WERI-Rb-1 (cell line): ENCODE measurements around the gene ADGRD2.
A peak's percentile ranks its signal among the peaks of the same experiment; 100 is the strongest.

Experiments
- DNase-seq: peaks from one replicate; pipeline ENCODE4 v3.0.0-alpha.2; 2020
- H3K27ac ChIP-seq: fragments of 250-450 bp; sonication (Bioruptor Pico); 2 replicates; pipeline ENCODE4 v1.5.1; 2020; ENCODE audit warnings: mild to moderate bottlenecking, moderate library complexity
- H3K27me3 ChIP-seq: fragments of 250-450 bp; sonication (Bioruptor Pico); 2 replicates; pipeline ENCODE4 v1.5.1; 2021; ENCODE audit warnings: mild to moderate bottlenecking, low read depth, moderate library complexity; ENCODE audit not compliant: insufficient read depth, severe bottlenecking
- H3K36me3 ChIP-seq: fragments of 250-450 bp; sonication (Bioruptor Pico); 2 replicates; pipeline ENCODE4 v1.5.1; 2020; ENCODE audit warnings: mild to moderate bottlenecking, moderate library complexity
- H3K4me3 ChIP-seq: 2 replicates; pipeline ENCODE4 v1.5.1; 2011; ENCODE audit warnings: low read depth, mild to moderate bottlenecking, control low read depth, low read length
- H3K9me3 ChIP-seq: fragments of 250-450 bp; sonication (Bioruptor Pico); 2 replicates; pipeline ENCODE4 v1.5.1; 2021; ENCODE audit warnings: mild to moderate bottlenecking, moderate library complexity; ENCODE audit not compliant: severe bottlenecking
- TF ChIP-seq, protein P1 (sequence below): IDR thresholded peaks from 2 replicates; pipeline ENCODE4 v1.5.1; 2011; ENCODE audit warnings: low read depth, mild to moderate bottlenecking, control low read depth, inconsistent platforms, low read length

ADGRD2 gene

DNA sequence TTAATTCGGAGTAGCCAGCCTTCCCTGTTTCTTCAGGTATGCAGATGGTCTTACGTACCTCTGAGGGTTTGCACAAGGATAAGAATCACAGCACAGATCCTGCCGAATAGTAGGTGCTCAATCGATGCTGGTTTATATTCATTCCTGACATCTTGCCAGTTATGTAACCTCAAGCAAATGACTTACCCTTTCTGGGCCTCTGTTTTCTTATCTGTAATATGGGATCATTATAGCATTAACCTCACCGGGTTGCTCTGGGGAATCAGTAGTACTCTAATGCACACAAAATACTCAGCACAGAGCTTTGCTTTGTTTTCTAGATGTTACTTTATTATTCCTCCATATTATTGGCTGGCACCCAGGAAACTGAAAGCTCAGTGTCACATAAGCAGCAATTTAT, 64.6 kb downstream of the ADGRD2 start:
- TF ChIP-seq, protein P1, sequence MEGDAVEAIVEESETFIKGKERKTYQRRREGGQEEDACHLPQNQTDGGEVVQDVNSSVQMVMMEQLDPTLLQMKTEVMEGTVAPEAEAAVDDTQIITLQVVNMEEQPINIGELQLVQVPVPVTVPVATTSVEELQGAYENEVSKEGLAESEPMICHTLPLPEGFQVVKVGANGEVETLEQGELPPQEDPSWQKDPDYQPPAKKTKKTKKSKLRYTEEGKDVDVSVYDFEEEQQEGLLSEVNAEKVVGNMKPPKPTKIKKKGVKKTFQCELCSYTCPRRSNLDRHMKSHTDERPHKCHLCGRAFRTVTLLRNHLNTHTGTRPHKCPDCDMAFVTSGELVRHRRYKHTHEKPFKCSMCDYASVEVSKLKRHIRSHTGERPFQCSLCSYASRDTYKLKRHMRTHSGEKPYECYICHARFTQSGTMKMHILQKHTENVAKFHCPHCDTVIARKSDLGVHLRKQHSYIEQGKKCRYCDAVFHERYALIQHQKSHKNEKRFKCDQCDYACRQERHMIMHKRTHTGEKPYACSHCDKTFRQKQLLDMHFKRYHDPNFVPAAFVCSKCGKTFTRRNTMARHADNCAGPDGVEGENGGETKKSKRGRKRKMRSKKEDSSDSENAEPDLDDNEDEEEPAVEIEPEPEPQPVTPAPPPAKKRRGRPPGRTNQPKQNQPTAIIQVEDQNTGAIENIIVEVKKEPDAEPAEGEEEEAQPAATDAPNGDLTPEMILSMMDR = no peak
- Histone ChIP-seq H3K36me3 (peaks cover 8% of the 10 kb centered on the region; the same call in 1 of the 2 replicates), H3K4me3 (no peak overlapping the region), H3K27ac (peak overlapping the region; percentile 72), H3K9me3 (no peaks in the 10 kb centered on the region), H3K27me3 (no peaks in the 10 kb centered on the region)
- DNase-seq = no peak

DNA sequence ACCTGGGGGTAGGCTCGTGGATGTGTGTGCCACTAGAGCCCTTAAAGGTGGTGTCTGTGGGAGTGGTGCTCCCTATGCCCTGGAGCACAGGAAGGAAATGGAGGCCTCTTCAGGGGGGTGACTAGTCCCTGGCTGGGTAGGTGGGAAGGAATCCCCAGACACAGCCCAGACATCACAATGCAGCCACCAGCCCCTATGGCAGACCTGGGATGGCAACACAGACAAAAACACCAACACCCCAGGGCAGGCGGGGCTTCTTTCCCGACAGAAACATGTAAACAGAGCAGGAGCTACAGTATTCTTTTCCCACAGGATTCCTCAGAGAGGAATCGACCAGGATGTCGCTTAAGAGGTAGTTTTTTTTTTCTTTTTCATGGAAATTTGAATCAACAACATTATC, 67.3 kb downstream of the ADGRD2 start:
- DNase-seq = no peak

DNA sequence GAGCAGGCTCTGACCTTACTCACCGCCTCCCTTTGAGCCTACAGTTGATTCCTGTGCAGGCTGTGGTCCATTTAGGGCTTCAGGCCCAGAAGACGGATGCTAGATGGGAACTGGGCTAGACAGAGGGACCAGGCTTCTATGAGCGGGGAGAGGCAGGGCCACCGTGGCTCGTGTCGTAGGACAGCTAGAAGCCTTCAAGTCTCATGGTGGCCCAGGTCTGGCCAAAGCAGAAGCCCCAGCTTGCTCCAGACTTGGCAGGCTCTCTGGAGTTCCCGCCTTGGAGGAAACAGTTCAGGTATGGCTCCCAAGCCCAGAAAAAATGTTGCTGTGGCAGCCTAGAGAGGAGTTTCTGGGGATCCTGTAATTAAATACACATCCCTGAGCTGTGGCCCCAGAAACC, 67.9 kb downstream of the ADGRD2 start:
- Histone ChIP-seq H3K9me3 (no peaks in the 10 kb centered on the region), H3K27me3 (no peaks in the 10 kb centered on the region), H3K36me3 (peaks cover 28% of the 10 kb centered on the region), H3K4me3 (no peak overlapping the region), H3K27ac (no peak overlapping the region)
- DNase-seq = no peak
- TF ChIP-seq, protein P1 = no peak

More for the DNA sequence above, 67.3 kb downstream of the ADGRD2 start:
- Histone ChIP-seq H3K27me3 (no peaks in the 10 kb centered on the region), H3K9me3 (no peaks in the 10 kb centered on the region), H3K4me3 (no peak overlapping the region), H3K36me3 (peaks cover 28% of the 10 kb centered on the region), H3K27ac (no peak overlapping the region)
- TF ChIP-seq, protein P1 = no peak

DNA sequence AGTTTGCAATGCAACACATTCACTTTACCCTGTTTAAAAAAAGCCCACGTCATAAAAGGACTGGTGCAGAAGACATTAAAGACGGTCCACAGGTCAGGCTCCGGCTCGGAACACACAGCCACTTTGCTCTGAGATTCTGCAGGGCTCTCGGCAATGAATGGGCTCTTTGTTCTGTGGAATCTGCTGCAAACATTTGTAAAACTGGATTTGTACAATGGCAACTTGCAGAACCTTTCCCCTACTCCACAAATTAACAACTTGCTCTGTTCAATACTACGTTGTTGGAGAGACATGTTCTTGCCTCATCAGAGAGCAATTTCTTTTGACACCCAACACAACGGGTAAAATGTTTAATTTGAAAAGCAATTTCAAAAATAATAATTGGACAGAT, 70.0 kb downstream of the ADGRD2 start:
- H3K4me3 ChIP-seq = no peak overlapping the region
- no peaks in the 10 kb centered on the region for H3K27me3 ChIP-seq
- DNase-seq = no peak
- H3K9me3 ChIP-seq = no peaks in the 10 kb centered on the region
- H3K27ac ChIP-seq = no peak overlapping the region
- H3K36me3 ChIP-seq = peaks cover 36% of the 10 kb centered on the region
- TF ChIP-seq, protein P1 = no peak

DNA sequence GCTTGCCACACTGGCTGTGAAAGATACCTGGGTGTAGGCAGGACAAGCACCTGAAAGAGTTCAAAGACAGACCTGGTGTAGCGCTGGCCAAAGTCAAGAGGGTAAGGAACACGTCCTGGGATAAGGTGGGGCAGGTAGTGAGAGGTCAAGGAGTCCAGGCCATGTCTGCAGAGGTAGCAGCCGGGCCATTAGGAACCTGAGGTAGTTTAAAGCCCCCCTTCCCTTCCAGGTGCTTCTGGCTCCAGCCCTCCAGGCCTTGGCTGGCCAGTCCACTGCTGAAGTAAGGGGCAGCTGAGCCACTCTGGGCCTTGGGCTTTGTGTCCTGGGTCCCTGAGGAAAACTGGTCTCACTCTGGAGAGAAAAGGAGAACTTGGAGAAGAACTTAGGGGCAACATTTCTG, 70.9 kb downstream of the ADGRD2 start:
- peaks cover 45% of the 10 kb centered on the region for H3K36me3 ChIP-seq
- TF ChIP-seq, protein P1 = no peak
- no peak overlapping the region for H3K4me3 ChIP-seq
- H3K9me3 ChIP-seq = no peaks in the 10 kb centered on the region
- no peaks in the 10 kb centered on the region for H3K27me3 ChIP-seq
- DNase-seq = no peak
- H3K27ac ChIP-seq = no peak overlapping the region
